GM21423 (cell line): Measurements from ENCODE around the gene KATNB1.
"Not testable (repeated sequence)": the region's sequence is repeated elsewhere in the genome, so short reads cannot be mapped to it uniquely, and the experiment has no call there.

Experiments used
- ATAC-seq: cut with Tn5 transposase; IDR thresholded peaks from one replicate; pipeline ENCODE4 v1.9.1; 2021; ENCODE audit warnings: mild to moderate bottlenecking, moderate library complexity; ENCODE audit not compliant: unreplicated experiment

KATNB1 gene

DNA sequence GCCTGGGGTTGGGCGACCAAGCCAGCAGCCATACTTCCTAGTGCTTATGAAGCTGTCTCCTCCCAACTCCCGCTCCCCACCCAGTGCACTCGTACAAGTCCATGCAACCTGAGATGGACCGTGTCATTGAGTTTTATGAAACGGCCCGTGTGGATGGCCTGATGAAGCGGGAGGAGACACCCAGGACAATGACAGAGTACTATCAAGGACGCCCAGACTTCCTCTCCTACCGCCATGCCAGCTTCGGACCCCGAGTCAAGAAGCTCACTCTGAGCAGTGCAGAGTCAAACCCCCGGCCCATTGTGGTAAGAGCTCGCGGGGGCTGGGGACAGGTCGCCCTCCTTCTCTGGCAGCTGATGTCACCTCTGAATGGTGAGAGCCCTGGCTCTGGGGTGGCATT, 11.0 kb upstream of the KATNB1 start:
- ATAC-seq: no peak

DNA sequence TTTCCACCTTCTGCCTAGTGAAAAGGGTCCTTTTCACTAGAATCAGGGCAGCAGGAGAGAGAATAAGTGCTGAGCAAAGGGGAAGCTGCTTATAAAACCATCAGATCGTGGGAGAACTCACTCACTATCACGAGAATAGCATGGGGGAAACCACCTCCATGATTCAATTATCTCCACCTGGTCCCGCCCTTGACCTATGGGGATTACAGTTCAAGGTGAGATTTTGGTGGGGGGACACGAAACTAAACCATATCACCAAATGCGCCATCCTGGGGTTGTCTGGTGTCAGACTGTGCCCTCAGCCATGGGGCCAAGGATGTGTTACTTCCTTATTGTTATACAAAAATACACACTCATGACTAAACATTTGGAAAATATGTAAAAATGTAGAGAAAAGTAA, 10.4 kb upstream of the KATNB1 start:
- ATAC-seq: no peak

DNA sequence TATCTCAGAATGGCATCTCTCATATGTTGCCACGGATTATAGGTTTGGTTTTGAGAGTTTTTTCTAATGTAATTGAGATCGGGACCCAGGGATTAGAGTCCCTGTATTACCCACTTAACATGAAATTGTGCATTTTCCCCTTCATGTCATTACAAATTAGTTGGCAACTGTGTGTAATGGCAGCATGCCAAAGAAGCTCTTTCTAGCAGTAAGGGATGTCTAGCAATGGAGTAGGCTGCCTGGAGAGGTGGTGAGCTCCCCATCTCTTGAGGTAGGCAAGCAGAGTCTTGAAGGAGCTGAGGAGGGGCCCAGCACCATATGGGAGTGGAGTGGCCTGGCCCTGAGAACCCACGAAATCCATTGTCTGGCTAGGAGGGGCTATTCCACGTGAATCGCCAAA, 10.0 kb upstream of the KATNB1 start:
- no peak for ATAC-seq

DNA sequence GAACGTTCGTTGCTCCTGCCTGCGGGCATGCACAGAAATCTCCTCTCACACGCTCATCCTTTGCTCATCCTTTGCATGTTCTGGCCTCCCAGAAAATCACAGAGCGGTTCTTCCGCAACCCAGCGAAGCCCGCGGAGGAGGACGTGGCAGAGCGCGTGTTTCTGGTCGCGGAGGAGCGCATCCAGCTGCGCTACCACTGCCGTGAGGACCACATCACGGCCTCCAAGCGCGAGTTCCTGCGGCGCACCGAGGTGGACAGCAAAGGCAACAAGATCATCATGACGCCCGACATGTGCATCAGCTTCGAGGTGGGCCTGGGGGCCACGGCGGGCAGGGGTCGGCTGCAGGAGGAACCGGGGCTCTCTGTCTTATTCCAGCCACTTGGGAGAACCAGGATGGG, 9.6 kb upstream of the KATNB1 start:
- no peak for ATAC-seq

DNA sequence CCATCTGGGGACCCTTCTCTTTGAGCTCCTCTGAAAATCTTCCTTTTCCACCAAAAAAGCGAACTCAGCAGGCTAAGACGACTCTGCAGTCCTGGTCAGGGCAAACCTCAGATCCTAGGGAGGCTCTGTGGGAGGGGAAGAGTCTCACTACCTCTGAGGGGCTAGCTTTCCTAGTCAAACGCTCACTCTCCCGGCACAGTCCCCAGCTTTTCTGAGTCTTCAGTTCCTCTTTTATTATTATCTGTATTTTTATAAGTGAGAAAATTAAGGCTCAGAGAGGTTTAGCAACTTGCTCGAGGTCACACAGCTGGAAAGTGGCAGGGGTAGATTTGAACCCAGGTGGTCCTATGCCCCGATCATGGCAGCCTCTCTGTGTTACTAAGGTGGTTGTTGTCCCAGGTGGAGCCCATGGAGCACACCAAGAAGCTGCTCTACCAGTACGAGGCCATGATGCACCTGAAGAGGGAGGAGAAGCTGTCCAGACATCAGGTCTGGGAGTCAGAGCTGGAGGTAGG, 9.1 kb upstream of the KATNB1 start:
- no peak for ATAC-seq

DNA sequence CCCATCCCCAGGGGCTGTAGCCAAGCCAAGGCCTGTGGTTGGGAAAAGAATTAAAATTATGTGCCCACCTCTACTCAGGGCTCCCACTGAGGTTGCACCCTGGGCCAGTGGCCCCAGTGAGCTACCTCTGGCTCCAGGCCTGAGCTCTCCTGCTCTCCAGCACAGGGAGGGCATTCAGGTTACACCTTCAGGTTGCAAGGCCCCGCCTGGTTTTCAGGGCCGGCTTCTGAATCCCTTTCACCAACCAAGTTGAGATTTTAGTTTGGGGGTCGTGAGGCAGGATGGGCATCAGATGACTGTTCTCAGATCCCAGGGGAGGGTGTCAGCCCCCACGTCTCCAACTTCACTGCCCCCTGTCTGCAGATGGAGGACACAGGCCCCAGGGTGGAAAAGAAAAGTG, 8.0 kb upstream of the KATNB1 start:
- ATAC-seq: no peak

DNA sequence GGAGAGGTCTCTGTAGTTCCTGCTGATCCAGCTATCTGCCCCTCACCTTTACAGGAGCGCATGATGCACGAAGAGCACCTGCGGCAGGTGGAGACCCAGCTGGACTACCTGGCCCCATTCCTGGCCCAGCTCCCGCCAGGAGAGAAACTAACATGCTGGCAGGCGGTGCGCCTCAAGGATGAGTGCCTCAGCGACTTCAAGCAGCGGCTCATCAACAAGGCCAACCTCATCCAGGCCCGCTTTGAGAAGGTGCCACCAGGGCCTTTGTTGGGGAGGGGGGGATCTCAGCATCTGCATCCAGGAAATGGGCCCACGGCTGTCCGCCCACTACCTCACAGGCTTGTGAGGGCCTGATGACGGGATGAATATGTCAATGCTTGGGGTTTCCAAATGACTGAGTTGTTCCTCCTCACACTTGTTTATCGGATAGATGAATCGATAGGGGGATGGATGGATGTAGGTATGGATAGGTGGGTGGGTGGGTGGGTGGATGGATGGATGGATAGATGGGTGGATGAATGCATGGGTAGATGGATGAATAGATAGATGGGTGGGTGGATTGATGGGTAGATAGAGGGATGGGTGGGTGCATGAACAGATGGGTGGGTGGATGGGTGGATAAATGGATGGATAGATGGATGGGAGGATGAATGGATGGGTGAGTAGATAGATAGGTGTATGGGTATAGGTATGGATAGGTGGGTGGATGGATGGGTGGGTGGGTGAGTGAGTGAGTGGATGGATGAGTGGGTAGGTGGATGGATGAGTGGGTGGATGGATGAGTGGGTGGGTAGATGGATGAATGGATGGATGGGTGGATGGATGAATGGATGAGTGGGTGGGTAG, 7.0 kb upstream of the KATNB1 start:
- ATAC-seq: no peak

DNA sequence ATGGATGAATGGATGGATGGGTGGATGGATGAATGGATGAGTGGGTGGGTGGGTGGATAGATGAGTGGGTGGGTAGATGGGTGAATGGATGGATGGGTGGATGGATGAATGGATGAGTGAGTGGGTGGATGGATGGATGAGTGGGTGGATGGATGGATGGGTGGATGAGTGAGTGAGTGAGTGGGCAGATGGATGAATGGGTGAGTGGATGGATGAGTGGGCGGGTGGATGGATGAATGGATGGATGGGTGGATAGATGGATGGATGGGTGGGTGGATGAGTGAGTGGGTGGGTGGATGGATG, 6.4 kb upstream of the KATNB1 start:
- no peak for ATAC-seq

DNA sequence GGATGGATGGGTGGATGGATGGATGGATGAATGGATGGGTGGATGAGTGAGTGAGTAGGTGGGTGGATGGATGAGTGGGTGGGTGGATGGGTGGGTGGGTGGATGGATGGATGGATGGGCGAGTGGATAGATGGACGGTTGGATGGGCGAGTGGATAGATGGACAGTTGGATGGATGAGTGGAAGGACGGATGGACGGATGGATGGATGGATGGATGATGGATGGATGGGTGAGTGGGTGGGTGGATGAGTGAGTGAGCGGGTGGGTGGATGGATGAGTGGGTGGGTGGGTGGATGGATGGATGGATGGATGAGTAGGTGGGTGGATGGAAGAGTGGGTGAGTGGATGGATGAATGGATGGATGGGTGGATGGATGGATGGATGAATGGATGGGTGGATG, 5.7 kb upstream of the KATNB1 start:
- not testable (repeated sequence) for ATAC-seq

DNA sequence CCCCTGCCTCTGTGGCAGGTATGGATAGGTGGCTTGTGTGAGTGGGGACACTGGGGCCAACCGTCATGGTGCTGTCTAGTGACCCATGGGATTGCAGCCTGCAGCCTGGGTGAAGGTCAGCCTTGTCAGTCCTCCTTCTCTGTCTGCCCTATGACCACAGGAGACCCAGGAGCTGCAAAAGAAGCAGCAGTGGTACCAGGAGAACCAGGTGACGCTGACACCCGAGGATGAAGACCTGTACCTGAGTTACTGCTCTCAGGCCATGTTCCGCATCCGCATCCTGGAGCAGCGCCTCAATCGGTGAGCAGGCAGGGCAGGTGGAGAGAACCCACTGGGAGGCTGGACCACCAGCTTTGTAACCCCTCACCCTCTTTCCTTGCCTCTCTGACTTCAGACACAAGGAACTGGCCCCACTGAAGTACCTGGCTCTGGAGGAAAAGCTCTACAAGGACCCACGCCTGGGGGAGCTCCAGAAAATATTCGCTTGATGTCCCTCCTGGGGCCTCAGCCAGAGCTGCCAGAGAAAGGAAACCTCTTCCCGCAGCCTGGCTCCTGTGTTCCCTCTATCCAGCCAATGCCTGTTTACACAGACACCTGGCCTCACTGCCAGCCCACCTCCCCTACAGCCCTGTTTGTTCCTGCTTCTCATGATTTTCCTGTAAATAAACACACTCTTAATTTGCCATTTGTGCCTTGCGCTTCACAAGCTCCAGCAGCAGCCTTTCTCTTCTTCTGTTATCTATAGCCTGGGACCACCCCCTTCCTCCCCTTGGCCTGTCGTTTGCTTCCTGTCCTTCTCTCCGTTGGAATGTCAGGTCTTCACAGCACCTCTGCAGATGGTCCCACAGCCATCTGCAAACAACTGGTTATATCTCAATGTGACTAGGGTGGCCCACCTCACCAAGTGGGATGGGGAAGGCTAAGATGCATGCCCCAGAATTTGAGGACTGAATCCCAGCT, 4.5 kb upstream of the KATNB1 start:
- no peak for ATAC-seq

DNA sequence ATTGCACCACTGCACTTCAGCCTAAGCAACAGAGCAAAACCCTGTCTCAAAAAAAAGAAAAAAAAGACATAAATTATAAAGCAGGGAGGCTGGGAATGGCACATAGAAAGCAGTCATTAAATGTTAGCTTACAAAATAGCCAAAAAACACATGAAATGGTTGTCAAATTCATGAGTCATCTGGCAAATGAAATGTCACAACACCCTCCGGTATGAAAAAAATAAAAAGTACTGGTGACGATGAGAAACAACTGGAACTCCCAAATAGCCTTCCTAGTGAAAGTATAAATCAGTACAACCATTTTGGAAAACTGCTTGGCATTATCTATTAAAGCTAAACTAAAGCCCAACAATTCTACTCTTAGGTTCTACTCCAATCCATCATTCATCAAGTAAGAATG, 3.5 kb upstream of the KATNB1 start:
- ATAC-seq: no peak

DNA sequence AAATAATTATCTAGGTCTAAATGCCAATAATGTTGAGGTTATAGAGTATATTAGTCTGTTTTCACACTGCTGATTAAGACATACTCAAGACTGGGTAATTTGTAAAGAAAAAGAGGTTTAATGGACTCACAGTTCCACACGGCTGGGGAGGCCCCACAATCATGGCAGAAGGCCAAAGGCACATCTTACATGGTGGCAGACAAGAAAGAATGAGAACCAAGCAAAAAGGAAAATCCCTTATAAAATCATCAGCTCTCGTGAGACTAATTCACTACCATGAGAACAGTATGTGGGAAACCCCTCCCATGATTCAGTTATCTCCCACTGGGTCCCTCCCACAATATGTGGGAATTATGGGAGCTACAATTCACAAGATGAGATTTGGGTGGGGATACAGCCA, 2.9 kb upstream of the KATNB1 start:
- ATAC-seq: no peak

DNA sequence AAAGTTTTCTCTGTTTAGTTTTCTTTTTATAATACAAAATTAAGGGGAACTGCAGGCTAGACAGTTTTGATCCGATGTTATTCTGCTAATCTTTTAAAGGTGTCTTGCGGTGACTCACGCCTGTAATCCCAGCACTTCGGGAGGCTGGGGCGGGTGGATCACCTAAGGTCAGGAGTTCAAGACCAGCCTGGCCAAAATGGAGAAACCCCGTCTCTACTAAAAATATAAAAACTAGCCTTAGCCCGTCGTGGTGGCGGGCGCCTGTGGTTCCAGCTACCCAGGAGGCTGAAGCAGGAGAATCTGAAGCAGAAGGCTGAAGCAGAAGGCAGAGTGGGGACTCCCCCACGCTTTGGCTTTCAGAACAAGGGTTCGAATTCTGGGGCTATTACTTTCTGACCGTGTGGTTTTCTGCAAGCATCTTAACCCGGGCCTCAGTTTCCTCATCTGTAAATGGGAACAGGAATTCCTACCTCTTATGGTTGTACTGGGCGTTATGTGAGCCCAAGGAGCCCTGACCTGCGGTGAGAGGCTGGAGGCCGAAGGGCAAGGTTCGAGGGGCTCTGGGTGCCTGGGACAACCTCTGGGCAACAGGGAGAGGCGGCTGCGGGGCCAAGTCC, 1.2 kb upstream of the KATNB1 start:
- ATAC-seq: no peak

DNA sequence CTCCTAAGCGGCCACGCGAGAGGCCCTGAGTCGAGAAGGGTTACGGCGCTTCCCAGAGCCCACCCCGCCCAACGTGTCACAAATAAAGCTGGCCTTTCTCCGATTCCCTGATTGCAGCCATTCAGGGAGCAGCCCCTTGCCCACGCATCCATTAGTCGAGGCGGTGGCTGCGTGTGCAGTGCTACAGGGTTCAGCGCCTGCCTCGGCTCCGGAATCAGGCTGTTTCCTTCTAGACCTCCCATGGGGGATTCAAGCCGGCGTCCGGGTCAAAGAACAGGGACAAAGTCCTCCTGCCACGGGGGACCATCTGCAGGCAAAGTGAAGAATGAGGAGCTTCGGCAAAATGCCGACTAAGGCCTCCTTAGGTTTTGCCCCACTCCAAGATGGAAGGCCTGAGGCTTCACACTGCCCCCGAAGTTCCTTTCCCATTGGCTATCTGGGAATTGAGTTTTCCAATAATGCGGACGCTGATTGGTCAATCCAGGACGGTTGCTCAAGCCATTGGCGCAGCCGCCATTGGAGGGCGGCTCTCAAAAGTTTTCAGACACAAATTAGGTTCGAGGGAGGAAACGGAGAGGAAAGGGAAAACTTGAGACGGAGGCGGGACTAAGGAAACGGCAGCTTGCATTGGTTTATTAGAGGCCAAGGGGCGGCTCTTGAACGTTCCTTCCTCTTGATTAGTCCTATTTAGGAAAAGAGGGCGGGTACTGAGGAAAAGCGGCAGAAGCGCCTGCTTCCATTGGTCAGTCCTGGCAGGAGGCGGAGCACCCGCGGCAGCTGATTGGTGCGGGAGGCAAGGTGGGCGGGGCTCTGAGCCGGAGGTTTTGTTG, 430 bp upstream of the KATNB1 start:
- ATAC-seq: peak; percentile 87

DNA sequence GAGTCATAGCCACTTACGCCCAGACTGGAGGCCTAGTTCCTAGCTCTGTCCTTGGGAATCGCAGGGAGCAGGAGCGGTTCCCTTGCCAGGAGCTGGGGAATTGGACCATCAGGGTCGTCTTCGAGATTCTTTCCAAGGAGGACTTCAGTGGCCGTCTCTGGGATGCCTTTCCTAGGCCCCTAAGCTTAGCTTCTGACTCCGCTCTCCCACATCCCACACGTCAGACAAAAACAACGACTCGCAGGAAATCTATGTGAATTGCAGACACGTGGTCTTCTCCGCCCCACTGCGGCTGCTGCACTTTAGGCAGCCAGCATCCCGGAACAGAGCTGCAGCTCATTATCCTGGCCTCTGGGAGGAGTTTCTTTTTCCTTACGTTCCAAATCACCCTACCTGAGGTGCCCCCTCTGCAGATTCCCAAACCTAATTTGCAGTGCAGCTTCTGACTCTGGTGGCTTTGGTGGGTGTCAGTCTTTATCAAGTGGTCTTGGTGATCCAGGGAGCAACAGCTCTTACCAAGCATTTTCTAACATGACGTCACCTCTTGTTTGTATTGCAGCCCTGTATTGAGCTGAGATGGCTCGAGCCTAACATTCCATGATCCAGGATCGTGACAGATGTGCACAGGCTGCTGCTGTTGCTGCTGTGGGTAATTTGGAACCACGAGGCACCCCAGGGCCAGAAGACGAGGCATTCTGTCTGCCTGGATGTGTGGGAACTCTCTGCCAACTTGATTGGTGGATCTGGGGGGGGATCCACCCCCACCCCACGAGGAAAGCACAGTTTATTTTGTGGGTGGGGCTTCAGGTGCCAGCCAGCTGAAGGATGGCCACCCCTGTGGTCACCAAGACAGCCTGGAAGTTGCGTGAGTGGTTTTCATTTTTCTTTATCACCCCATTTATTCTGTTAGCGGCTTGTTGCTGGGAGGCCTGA, 1.1 kb downstream of the KATNB1 start:
- ATAC-seq: no peak

DNA sequence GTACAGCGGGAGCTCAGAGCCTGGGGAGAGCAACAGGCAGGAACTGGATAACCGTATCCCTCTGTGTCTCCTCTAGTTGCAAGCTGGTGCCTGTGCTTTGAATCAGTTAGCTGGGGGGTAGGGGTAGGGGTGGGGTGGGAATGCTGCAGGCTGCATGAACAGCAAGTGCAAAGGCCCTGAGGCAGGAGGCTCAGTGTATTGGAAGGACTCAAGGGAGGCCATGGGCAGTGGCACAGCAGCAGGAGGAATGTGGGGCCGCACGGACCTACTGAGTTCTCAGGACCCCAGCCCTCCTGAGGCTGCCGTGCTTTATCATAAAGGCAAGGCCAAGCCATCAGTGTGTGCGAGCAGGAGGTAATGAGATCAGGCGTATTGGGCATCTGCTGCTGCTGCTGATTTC, 3.3 kb downstream of the KATNB1 start:
- ATAC-seq: no peak

DNA sequence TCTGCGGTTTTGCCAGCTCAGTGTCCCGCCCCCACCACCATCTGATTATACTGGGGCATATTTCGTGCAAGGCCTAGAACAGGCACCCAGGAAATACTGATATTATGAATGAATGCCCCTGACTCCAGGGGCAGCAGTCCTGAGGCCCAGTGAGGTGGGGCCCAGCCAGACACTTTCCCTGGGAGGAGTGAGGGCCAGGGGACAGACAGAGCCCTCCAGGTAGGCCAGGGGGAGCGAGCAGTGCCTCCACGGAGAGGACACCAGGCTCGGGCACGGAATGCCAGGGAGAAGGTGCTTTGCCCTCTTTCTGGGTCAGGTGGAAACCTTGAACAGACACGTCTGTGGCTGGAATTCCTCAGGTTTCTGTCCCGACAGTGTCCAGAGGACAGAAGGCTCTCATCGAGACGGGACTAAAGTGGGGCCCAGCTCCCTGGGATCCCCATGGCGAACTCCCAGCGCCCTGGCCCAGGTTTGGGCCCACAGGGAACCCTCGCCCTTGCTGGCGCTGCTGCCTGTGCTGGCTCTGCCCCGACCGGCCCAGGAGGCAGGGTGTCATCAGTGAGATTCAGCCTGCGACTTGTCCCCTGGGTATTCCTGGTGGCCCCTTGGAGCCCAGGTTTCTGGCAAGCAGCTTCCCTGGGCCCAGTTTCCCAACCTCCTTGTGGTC, 4.3 kb downstream of the KATNB1 start:
- no peak for ATAC-seq

DNA sequence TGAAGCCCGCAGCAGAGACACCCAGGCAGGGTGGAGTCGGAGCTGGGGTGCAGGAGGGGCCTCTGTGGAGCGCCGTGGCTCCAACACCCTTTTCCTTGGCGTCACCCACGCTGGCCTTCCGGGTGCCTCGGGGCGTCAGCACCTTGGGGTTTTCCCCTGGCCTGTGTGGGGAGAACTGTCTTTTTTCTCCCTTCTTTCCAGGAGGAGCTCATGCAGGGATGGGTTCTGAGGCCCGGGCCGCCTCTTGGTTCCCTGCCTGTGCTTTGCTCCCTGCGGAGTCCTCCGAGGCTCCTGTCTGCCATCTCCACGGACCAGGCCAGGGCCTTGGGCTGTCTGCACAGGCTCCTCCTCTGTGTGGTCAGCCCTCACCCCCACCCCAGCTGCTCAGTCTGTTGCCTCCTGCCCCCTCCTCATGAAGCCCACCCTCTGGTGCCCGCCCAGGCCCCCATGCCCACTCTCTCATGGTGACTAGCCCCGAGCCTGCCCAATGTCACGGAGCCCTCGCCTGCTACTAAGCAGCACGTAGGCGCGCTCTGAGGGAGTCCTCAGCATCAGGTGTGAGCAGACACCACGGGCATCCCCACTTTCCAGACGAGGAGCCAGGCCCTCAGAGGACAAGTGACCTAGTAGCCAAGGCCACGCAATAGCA, 5.0 kb downstream of the KATNB1 start:
- no peak for ATAC-seq
